D721Med (cell line): ENCODE results near the gene BCAN.

ENCODE experiments used
- DNase-seq: peaks from one replicate; pipeline ENCODE4 v3.0.0; 2011; ENCODE audit warnings: low spot score; ENCODE audit not compliant: insufficient read length
- FAIRE-seq: peaks from 2 replicates; lab custom pipeline; 2011; peaks lifted over from hg19 to GRCh38; lab: Jason Lieb, UNC
- CTCF ChIP-seq: IDR thresholded peaks from 2 replicates; pipeline ENCODE4 v1.5.1; 2012; ENCODE audit warnings: mild to moderate bottlenecking, control low read depth; ENCODE audit not compliant: insufficient read depth; ENCODE audit errors: missing control alignments

The BCAN gene

GRCh38 chr1:156706657-156707416 is 64.9 kb downstream of the BCAN start:
- TF ChIP-seq CTCF = no peak
- FAIRE-seq (no peak), DNase-seq (no peak)

- FAIRE-seq (no peak), DNase-seq (no peak)
These were observed 65.7 kb downstream of the BCAN start for GRCh38 chr1:156707417-156708217.

GRCh38 chr1:156708218-156708661 is 66.3 kb downstream of the BCAN start:
- FAIRE-seq (no peak), DNase-seq (no peak)
- TF ChIP-seq CTCF = no peak

More at GRCh38 chr1:156707417-156708217, 65.7 kb downstream of the BCAN start:
- TF ChIP-seq CTCF = no peak

- TF ChIP-seq CTCF = no peak
- FAIRE-seq = no peak
These were observed 67.1 kb downstream of the BCAN start for GRCh38 chr1:156709031-156709430.

More at GRCh38 chr1:156709031-156709430, 67.1 kb downstream of the BCAN start:
- no peak for DNase-seq
